ENCODE data around the gene NME4.

The NME4 gene

GRCh38 chr16:424033-424622, 27.1 kb downstream of the NME4 start:
- DNase-seq (ENCODE audit: low read depth): no peak
- H3K4me3 ChIP-seq (ENCODE audit: low read depth, low read length): no peak overlapping the region; the same call in none of the 2 replicates
- TF ChIP-seq, protein P1, sequence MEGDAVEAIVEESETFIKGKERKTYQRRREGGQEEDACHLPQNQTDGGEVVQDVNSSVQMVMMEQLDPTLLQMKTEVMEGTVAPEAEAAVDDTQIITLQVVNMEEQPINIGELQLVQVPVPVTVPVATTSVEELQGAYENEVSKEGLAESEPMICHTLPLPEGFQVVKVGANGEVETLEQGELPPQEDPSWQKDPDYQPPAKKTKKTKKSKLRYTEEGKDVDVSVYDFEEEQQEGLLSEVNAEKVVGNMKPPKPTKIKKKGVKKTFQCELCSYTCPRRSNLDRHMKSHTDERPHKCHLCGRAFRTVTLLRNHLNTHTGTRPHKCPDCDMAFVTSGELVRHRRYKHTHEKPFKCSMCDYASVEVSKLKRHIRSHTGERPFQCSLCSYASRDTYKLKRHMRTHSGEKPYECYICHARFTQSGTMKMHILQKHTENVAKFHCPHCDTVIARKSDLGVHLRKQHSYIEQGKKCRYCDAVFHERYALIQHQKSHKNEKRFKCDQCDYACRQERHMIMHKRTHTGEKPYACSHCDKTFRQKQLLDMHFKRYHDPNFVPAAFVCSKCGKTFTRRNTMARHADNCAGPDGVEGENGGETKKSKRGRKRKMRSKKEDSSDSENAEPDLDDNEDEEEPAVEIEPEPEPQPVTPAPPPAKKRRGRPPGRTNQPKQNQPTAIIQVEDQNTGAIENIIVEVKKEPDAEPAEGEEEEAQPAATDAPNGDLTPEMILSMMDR (IDR thresholded peaks at IDR 0.05; ENCODE audit: low read depth, low read length, missing control alignments): no peak

DNA sequence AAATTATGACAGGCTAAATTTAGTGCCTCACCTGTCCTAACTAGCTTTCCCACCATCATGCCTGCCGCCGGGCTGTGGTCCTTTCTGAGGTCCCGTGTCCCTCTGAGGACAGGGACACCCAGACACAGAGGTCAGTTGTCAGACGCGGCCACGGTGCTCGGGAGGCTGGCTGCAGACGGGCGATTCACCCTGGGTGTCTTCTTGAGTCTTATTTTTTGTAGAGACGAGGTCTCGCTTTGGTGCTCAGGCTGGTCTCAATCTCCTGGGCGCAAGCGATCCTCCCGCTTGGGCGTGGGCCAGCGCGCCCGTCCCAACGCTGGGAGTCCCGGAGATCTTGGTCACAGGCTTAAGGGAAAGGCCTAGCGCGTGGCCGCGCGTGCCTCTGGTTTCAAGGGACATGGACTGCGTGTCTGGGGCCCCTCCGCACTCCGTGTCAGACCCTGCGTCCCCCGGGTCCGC, 27.7 kb downstream of the NME4 start:
- no peak for DNase-seq (ENCODE audit: low read depth)
- peak overlapping the region; percentile 93 for H3K4me3 ChIP-seq (ENCODE audit: low read depth, low read length)
- TF ChIP-seq, protein P1 (IDR thresholded peaks at IDR 0.05; ENCODE audit: low read depth, low read length, missing control alignments): no peak

GRCh38 chr16:425082-425718, 28.2 kb downstream of the NME4 start, which contains the start of gene RAB11FIP3:
RAB11FIP3 (plus strand) TSS chr16:425649; CDS start chr16:426007, 358 bp downstream.
- TF ChIP-seq, protein P1 (IDR thresholded peaks at IDR 0.05; ENCODE audit: low read depth, low read length, missing control alignments): peak; percentile 27
- DNase-seq (ENCODE audit: low read depth): peak; percentile 42
- peak within 1 kb of the TSS; percentile 93 for H3K4me3 ChIP-seq (ENCODE audit: low read depth, low read length)

DNA sequence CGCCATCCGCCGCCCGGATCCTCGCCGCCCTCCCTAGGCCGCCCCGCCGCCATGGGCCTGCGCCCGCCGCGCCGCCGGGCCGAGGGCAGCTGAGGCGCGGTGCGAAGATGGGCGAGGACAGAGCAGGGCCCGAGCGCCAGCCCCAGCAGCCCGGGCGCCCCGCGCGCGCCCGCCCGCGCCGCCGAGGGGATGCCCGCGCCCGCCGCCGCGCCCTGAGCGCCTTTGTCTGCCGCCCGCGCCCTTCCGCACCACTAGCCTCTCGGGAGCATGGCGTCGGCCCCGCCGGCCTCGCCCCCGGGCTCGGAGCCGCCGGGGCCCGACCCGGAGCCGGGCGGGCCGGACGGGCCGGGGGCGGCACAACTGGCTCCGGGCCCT, 28.7 kb downstream of the NME4 start:
- TF ChIP-seq, protein P1 (IDR thresholded peaks at IDR 0.05; ENCODE audit: low read depth, low read length, missing control alignments): no peak
- peak overlapping the region; percentile 93 for H3K4me3 ChIP-seq (ENCODE audit: low read depth, low read length)
- DNase-seq (ENCODE audit: low read depth): no peak

DNA sequence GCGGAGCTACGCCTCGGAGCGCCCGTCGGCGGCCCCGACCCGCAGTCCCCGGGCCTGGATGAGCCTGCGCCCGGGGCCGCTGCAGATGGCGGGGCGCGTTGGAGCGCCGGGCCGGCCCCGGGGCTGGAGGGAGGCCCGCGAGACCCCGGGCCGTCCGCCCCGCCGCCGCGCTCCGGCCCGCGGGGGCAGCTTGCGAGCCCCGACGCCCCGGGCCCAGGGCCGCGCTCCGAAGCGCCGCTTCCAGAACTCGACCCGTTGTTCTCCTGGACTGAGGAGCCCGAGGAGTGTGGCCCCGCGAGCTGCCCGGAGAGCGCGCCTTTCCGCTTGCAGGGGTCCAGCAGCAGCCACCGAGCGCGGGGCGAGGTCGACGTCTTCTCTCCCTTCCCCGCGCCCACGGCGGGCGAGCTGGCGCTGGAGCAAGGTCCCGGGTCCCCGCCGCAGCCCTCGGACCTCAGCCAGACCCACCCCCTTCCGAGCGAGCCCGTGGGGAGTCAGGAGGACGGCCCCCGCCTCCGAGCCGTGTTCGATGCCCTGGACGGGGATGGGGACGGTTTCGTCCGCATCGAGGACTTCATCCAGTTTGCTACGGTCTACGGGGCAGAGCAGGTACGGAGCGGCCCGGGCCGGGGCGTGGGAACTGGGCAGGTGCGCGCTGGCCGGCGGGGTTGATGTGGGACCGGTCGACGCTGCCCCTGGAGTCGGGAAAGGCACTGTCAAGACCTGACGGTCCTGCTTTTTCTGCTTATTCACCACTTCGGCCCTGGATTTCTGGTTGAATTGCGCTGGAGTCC, 29.3 kb downstream of the NME4 start:
- peak overlapping the region; percentile 93 for H3K4me3 ChIP-seq (ENCODE audit: low read depth, low read length)
- TF ChIP-seq, protein P1 (IDR thresholded peaks at IDR 0.05; ENCODE audit: low read depth, low read length, missing control alignments): no peak
- DNase-seq (ENCODE audit: low read depth): no peak

DNA sequence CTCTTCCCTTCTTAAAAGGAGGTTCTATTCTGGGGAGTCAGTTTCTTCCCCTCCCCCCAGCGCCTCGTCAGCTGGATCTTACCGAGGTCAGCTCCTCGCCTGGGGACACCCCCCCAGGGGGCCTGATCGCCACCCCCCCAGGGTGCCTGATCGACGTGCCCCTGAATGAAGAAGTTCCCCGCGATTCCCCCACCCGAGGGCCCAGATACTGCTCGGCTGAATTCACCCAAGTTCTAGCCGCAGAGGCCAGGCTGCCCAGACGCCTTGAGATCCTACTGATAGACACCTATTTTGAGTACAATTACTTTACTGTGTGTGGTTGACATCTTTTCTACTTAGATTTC, 29.9 kb downstream of the NME4 start:
- H3K4me3 ChIP-seq (ENCODE audit: low read depth, low read length): peak overlapping the region; percentile 93
- no peak for DNase-seq (ENCODE audit: low read depth)
- TF ChIP-seq, protein P1 (IDR thresholded peaks at IDR 0.05; ENCODE audit: low read depth, low read length, missing control alignments): no peak

Data from GM12864 (cell line).